ENCODE data around the gene CHGA.

Gene CHGA

DNA sequence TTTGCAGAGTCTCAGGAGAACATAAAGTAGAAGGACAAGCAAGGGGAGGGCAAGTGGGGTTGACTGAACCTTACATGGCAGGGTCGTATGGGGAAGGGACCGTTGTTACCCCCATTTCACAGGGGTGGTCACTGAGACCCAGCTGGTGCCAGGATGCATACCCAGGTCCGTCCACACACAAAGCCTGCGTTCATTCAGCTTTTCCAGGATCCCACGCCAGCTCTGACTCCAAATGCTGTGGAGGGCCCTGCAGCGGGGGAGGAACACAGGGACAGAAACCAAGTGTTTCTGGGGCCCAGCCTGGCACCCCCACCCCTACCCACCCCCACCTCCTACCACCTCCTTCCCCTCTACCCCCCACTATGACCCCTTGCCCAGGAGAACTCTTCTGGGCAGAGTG lies 16.5 kb upstream of the CHGA start:
- no peaks in the 10 kb centered on the region for H3K36me3 ChIP-seq
- no peak overlapping the region for H3K4me3 ChIP-seq (ENCODE audit: low read depth in 1 of 2, low read length in 1 of 2)
- TF ChIP-seq, protein P1, sequence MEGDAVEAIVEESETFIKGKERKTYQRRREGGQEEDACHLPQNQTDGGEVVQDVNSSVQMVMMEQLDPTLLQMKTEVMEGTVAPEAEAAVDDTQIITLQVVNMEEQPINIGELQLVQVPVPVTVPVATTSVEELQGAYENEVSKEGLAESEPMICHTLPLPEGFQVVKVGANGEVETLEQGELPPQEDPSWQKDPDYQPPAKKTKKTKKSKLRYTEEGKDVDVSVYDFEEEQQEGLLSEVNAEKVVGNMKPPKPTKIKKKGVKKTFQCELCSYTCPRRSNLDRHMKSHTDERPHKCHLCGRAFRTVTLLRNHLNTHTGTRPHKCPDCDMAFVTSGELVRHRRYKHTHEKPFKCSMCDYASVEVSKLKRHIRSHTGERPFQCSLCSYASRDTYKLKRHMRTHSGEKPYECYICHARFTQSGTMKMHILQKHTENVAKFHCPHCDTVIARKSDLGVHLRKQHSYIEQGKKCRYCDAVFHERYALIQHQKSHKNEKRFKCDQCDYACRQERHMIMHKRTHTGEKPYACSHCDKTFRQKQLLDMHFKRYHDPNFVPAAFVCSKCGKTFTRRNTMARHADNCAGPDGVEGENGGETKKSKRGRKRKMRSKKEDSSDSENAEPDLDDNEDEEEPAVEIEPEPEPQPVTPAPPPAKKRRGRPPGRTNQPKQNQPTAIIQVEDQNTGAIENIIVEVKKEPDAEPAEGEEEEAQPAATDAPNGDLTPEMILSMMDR (IDR thresholded peaks at IDR 0.05): no peak
- H3K27me3 ChIP-seq: peaks cover 49% of the 10 kb centered on the region
- H3K27ac ChIP-seq: no peak overlapping the region
- no peaks in the 10 kb centered on the region for H3K9me3 ChIP-seq
- H3K4me1 ChIP-seq (ENCODE audit: control insufficient read depth in 1 of 2, insufficient read depth in 1 of 2, low read depth in 1 of 2, low read length in 1 of 2): no peaks in the 10 kb centered on the region

DNA sequence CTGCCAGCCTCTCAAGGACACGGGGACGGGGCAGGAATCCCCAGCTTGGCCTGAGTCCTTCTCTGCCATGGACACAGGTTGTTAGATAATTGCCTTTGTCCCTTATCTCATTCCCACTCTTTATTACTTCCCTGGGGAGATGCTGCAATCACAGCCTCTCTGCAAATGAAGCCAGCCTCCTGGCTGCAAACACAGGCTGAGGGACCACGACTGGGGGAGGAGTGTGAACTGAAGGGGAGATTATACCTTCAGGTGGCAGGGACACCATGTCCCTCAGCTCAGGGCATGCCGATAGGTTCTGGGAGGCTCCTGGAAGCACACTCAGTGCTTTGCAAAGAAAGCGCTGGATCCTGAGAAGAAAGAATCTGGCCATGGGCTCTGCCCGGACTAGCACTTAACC lies 16.1 kb upstream of the CHGA start:
- no peaks in the 10 kb centered on the region for H3K36me3 ChIP-seq
- no peak overlapping the region for H3K4me3 ChIP-seq (ENCODE audit: low read depth in 1 of 2, low read length in 1 of 2)
- H3K27ac ChIP-seq: no peak overlapping the region
- H3K27me3 ChIP-seq: peaks cover 46% of the 10 kb centered on the region
- TF ChIP-seq, protein P1 (IDR thresholded peaks at IDR 0.05): no peak
- H3K4me1 ChIP-seq (ENCODE audit: control insufficient read depth in 1 of 2, insufficient read depth in 1 of 2, low read depth in 1 of 2, low read length in 1 of 2): no peaks in the 10 kb centered on the region
- no peaks in the 10 kb centered on the region for H3K9me3 ChIP-seq

DNA sequence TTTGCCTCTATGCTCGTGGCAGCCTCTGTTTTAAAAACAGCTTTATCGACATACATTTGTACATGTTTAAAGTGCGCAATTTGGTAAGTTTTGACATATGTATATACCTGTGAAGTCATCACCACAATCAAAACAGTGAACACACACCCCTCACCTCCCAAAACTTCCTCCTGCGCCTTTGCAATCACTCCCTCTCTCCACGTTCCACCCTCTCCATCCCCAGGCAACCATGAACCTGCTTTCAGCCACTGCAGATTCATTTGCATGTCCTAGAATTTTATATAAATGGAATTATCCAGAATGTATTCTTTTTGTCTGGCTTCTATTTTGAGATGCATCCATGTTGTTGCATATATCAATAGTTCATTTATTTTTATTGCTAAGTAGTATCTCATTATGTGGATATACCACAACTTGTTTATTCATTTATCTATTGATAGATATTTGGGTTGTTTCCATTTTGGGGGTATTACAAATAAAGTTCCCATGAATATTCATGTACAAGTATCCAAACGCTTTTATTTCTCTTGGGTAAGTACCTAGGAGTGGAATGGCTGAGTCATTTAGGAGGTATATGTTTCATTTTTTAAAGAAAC lies 15.5 kb upstream of the CHGA start:
- Histone ChIP-seq H3K9me3 (no peaks in the 10 kb centered on the region), H3K4me3 (ENCODE audit: low read depth in 1 of 2, low read length in 1 of 2) (no peak overlapping the region), H3K27me3 (peaks cover 40% of the 10 kb centered on the region), H3K27ac (no peak overlapping the region), H3K4me1 (ENCODE audit: control insufficient read depth in 1 of 2, insufficient read depth in 1 of 2, low read depth in 1 of 2, low read length in 1 of 2) (no peaks in the 10 kb centered on the region), H3K36me3 (no peaks in the 10 kb centered on the region)
- TF ChIP-seq, protein P1 (IDR thresholded peaks at IDR 0.05): no peak

DNA sequence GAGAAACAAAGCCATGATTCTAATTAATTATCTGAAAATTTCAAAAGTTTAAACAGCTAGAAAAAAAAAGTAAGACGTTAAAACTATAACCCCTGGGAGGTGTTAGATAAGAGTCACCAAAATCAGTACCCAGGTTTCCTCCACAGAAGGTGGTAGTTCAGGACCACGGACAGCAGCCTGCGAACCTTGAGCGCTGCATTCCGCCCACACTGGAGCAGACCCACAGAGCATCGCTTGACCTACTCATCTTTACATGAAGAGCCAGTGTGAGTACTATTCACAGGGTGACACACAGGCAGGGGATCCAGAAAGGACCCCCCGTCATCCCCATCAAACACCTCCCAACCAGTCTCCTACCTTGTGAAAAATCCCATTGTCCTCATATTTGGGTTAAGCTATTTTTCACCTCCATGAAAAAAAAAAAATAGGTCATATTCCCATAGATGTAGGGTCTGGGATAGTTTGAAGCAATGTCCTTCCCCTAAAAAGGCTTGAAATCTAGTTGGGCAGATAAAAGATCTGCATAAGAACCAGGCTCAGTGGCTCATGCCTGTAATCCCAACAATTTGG lies 8.8 kb upstream of the CHGA start:
- Histone ChIP-seq H3K27ac (no peak overlapping the region), H3K4me3 (ENCODE audit: low read depth in 1 of 2, low read length in 1 of 2) (no peak overlapping the region), H3K9me3 (no peaks in the 10 kb centered on the region), H3K27me3 (no peaks in the 10 kb centered on the region), H3K36me3 (no peaks in the 10 kb centered on the region), H3K4me1 (ENCODE audit: control insufficient read depth in 1 of 2, insufficient read depth in 1 of 2, low read depth in 1 of 2, low read length in 1 of 2) (no peaks in the 10 kb centered on the region)
- TF ChIP-seq, protein P1 (IDR thresholded peaks at IDR 0.05): no peak

DNA sequence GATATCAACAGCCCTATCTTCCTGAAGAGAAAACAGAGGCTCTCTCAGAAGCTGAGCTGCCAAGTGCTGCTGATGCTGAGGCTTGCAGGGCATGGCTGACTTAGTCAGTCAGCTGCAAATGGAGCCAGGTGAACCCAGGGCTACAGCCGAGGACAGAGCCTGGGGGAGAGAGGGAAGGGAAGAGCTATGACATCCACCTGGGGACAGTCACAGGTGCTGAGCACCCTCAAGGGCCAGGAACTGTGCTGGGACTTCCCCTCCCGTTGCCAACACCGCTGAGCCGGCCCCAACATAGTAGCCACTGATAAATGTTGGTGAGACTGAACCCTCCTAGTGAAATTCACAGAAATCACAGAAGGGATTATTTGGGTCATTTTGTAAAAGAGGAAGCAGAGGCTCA lies 6.7 kb upstream of the CHGA start:
- TF ChIP-seq, protein P1 (IDR thresholded peaks at IDR 0.05): no peak
- Histone ChIP-seq H3K4me3 (ENCODE audit: low read depth in 1 of 2, low read length in 1 of 2) (no peak overlapping the region), H3K9me3 (no peaks in the 10 kb centered on the region), H3K27me3 (peaks cover 7% of the 10 kb centered on the region), H3K4me1 (ENCODE audit: control insufficient read depth in 1 of 2, insufficient read depth in 1 of 2, low read depth in 1 of 2, low read length in 1 of 2) (no peaks in the 10 kb centered on the region), H3K36me3 (no peaks in the 10 kb centered on the region), H3K27ac (no peak overlapping the region)

Data from neutrophil (primary cell).